Measurements from ENCODE around the gene LCE2D. TPM values are rescaled to one million over a fixed set of nuclear protein-coding genes. Genes with fewer than 3 reads are reported as not detected.

The LCE2D gene
- total RNA-seq = not detected

- Histone ChIP-seq H3K4me1 (no peaks in the 10 kb centered on the region), H3K4me3 (no peak within 1 kb of the TSS), H3K36me3 (no peaks in the 10 kb centered on the region), H3K27ac (no peak within 1 kb of the TSS), H3K9me3 (no peaks in the 10 kb centered on the region), H3K27me3 (no peaks in the 10 kb centered on the region)
- no peak for TF ChIP-seq EP300 (IDR thresholded peaks at IDR 0.05)
- TF ChIP-seq POLR2A (IDR thresholded peaks at IDR 0.05) = no peak
- no peak for TF ChIP-seq POLR2AphosphoS5 (IDR thresholded peaks at IDR 0.05)
- TF ChIP-seq, protein P1, sequence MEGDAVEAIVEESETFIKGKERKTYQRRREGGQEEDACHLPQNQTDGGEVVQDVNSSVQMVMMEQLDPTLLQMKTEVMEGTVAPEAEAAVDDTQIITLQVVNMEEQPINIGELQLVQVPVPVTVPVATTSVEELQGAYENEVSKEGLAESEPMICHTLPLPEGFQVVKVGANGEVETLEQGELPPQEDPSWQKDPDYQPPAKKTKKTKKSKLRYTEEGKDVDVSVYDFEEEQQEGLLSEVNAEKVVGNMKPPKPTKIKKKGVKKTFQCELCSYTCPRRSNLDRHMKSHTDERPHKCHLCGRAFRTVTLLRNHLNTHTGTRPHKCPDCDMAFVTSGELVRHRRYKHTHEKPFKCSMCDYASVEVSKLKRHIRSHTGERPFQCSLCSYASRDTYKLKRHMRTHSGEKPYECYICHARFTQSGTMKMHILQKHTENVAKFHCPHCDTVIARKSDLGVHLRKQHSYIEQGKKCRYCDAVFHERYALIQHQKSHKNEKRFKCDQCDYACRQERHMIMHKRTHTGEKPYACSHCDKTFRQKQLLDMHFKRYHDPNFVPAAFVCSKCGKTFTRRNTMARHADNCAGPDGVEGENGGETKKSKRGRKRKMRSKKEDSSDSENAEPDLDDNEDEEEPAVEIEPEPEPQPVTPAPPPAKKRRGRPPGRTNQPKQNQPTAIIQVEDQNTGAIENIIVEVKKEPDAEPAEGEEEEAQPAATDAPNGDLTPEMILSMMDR (IDR thresholded peaks at IDR 0.05) = no peak
- no peak for DNase-seq
- no peak for ATAC-seq (ENCODE audit: low FRiP score in 2 of 2)
- 61 to 85% methylated on average over 3 of the region's 3 CpGs for WGBS, 2 donors
These were observed at the start of gene LCE2D for GRCh38 chr1:152663098-152663497. Gene LCE2D, plus strand, starts transcription at chr1:152663380. Its CDS starts 726 bp downstream, at chr1:152664106.

GRCh38 chr1:152613511-152613910, 49.7 kb upstream of the LCE2D start, which contains the start of gene LCE3B:
Gene LCE3B, plus strand, starts transcription at chr1:152613811. Its CDS starts 0 bp downstream, at chr1:152613811.
- H3K27me3 ChIP-seq = no peaks in the 10 kb centered on the region
- DNase-seq (no peak), ATAC-seq (ENCODE audit: low FRiP score in 2 of 2) (no peak)
- TF ChIP-seq POLR2AphosphoS5 (IDR thresholded peaks at IDR 0.05) (no peak), POLR2A (IDR thresholded peaks at IDR 0.05) (no peak), EP300 (IDR thresholded peaks at IDR 0.05) (no peak)
- TF ChIP-seq, protein P1 (IDR thresholded peaks at IDR 0.05) = no peak
- H3K9me3 ChIP-seq = peaks cover 0 to 7% (median 1%) of the 10 kb centered on the region in 4 donors
- H3K4me3 ChIP-seq = no peak within 1 kb of the TSS
- no peaks in the 10 kb centered on the region for H3K36me3 ChIP-seq
- no peaks in the 10 kb centered on the region for H3K4me1 ChIP-seq
- no peak within 1 kb of the TSS for H3K27ac ChIP-seq
- whole genome bisulfite sequencing, 2 donors = 80% methylated on average over 1 of the region's 1 CpG; no CpG with 5 or more reads in 1 of the 2 donors

GRCh38 chr1:152621993-152622392, 41.2 kb upstream of the LCE2D start:
- no peak for TF ChIP-seq POLR2A (IDR thresholded peaks at IDR 0.05)
- no peak for TF ChIP-seq POLR2AphosphoS5 (IDR thresholded peaks at IDR 0.05)
- TF ChIP-seq EP300 (IDR thresholded peaks at IDR 0.05) = no peak
- TF ChIP-seq, protein P1 (IDR thresholded peaks at IDR 0.05) = no peak
- no peaks in the 10 kb centered on the region for H3K27me3 ChIP-seq
- H3K27ac ChIP-seq = no peak overlapping the region
- H3K4me3 ChIP-seq = no peak overlapping the region
- no peaks in the 10 kb centered on the region for H3K36me3 ChIP-seq
- no peak for DNase-seq
- peaks cover 0 to 6% (median 0%) of the 10 kb centered on the region in 4 donors for H3K4me1 ChIP-seq
- 72 to 76% methylated on average over 3 of the region's 3 CpGs for WGBS, 2 donors
- H3K9me3 ChIP-seq = peaks cover 0 to 21% (median 14%) of the 10 kb centered on the region in 4 donors
- no peak for ATAC-seq (ENCODE audit: low FRiP score in 2 of 2)

DNA sequence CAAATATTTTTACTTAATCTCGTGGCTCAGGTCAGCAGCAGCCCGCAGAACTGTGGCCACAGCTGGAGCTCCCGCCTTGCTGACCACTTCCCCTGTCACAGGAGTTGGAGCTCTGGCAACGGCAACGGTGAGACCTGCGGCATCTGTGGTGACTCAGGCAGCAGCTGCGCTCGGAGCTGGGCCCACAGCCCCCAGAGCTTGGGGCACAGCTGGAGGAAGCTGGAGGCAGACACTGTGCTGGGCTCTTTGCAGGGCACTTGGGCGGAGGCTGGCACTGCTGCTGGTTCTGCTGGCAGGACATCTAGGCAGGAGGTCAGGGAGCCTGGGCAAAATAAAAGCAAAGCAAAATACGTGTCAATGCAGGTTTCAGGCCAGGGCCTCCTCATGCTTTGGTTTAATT, 40.4 kb upstream of the LCE2D start, which contains the start of gene LCE3A:
Gene LCE3A, minus strand, starts transcription at position 301 of the 400 bp plus-strand sequence. Its CDS starts 0 bp downstream, at position 301.
- Histone ChIP-seq H3K4me1 (peaks cover 0 to 6% (median 0%) of the 10 kb centered on the region in 4 donors), H3K36me3 (no peaks in the 10 kb centered on the region), H3K27me3 (no peaks in the 10 kb centered on the region), H3K9me3 (peaks cover 0 to 18% (median 13%) of the 10 kb centered on the region in 4 donors), H3K4me3 (no peak within 1 kb of the TSS), H3K27ac (no peak within 1 kb of the TSS)
- WGBS, 2 donors = 36 to 37% methylated on average over 5 to 10 of the region's 10 CpGs
- DNase-seq (peak in 1 of 2 donors; percentile 48), ATAC-seq (ENCODE audit: low FRiP score in 2 of 2) (no peak)
- TF ChIP-seq POLR2A (IDR thresholded peaks at IDR 0.05) (no peak), POLR2AphosphoS5 (IDR thresholded peaks at IDR 0.05) (no peak), EP300 (IDR thresholded peaks at IDR 0.05) (no peak)
- TF ChIP-seq, protein P1 (IDR thresholded peaks at IDR 0.05) = no peak

Measured in upper lobe of left lung (tissue), 6 donors.